HCT116 (cell line): Measurements from ENCODE around the gene RPTOR. TPM values are rescaled to one million over a fixed set of nuclear protein-coding genes. Genes with fewer than 3 reads are reported as not detected.

Source experiments
- ATAC-seq: fragments of 200-7000 bp; cut with Tn5 transposase; 2 replicates; pipeline ENCODE4 v1.9.1; 2020; ENCODE audit warnings: mild to moderate bottlenecking, moderate library complexity
- BruUV-seq: library from RNA; stranded (reverse); fragments of 400-500 nt; replicated peaks from 2 replicates; lab custom pipeline; 2021; lab: Mats Ljungman, UMichigan
- CTCF ChIA-PET: fragments of 300-600 bp; sonication (Branson Sonifier 250); formaldehyde crosslinking; loops from one replicate; lab custom pipeline; 2021; ENCODE audit warnings: antibody characterized with exemption; lab: Charles Lee
- POLR2A ChIA-PET: fragments of 300-600, 350-600 bp; sonication (Branson Sonifier 250); formaldehyde crosslinking; loops from one replicate; lab custom pipeline; 2021; ENCODE audit warnings: antibody characterized with exemption; lab: Charles Lee
- RAD21 ChIA-PET, 2 experiments: fragments of 300-600 bp; sonication (Branson Sonifier 250); formaldehyde crosslinking; loops; one replicate each; lab custom pipeline; 2023; ENCODE audit warnings: low total read pairs in 2 of 2; ENCODE audit not compliant: uncharacterized antibody in 2 of 2, unreplicated experiment in 2 of 2, low non-redundant PET in 1 of 2; lab: Charles Lee
- DNase-seq: peaks from one replicate; pipeline ENCODE4 v3.0.0-alpha.2; 2010; ENCODE audit warnings: low read depth, low spot score
- H2AFZ ChIP-seq: fragments of 200-600 bp; shearing (Covaris generic), sonication (generic); 2 replicates; pipeline ENCODE4 v1.6.1; 2017; ENCODE audit warnings: low read depth, mixed run types, mixed read lengths, antibody characterized with exemption, low read length; ENCODE audit not compliant: poor library complexity, severe bottlenecking
- H3K27ac ChIP-seq: 2 replicates; pipeline ENCODE4 v1.5.1; 2012; ENCODE audit warnings: low read depth, low read length
- H3K27me3 ChIP-seq: fragments of 200-600 bp; sonication (generic); 2 replicates; pipeline ENCODE4 v1.6.1; 2016; ENCODE audit warnings: mixed run types, low read length, mixed read lengths; ENCODE audit not compliant: insufficient read depth
- H3K36me3 ChIP-seq, 2 experiments: fragments of 200-500 bp in 1 of 2; fragments of 200-600 bp in 1 of 2; sonication (Bioruptor generic) in 1 of 2; sonication (generic) in 1 of 2; 2 replicates each; pipeline versions ENCODE4 v1.5.1 to v1.6.1; 2014 to 2016; ENCODE audit warnings: low read length in 2 of 2, inconsistent platforms in 1 of 2, mixed read lengths in 1 of 2, mixed run types in 1 of 2; ENCODE audit not compliant: insufficient read depth in 2 of 2, control insufficient read depth in 1 of 2
- H3K4me1 ChIP-seq, 2 experiments: fragments of 200-600 bp in 1 of 2; sonication (generic) in 1 of 2; 2 replicates each; pipeline versions ENCODE4 v1.5.1 to v1.6.1; 2012 to 2017; ENCODE audit warnings: low read length in 2 of 2, inconsistent platforms in 1 of 2, mild to moderate bottlenecking in 1 of 2, mixed read lengths in 1 of 2, mixed run types in 1 of 2, moderate library complexity in 1 of 2; ENCODE audit not compliant: insufficient read depth in 2 of 2, control insufficient read depth in 1 of 2
- H3K4me2 ChIP-seq: fragments of 200-600 bp; sonication (generic); 2 replicates; pipeline ENCODE4 v1.6.1; 2017; ENCODE audit warnings: mixed run types, low read length, mixed read lengths
- H3K4me3 ChIP-seq, 2 experiments: fragments of 200-600 bp in 1 of 2; sonication (generic) in 1 of 2; replicated peaks in 1 of 2; 2 replicates each; pipeline ENCODE4 v1.5.1; 2011 to 2016; ENCODE audit warnings: low read length in 2 of 2, control low read depth in 1 of 2, low read depth in 1 of 2, mild to moderate bottlenecking in 1 of 2, mixed read lengths in 1 of 2, mixed run types in 1 of 2
- H3K79me2 ChIP-seq: fragments of 200-600 bp; sonication (generic); 2 replicates; pipeline ENCODE4 v1.6.1; 2017; ENCODE audit warnings: mild to moderate bottlenecking, mixed run types, low read length, moderate library complexity, mixed read lengths; ENCODE audit not compliant: insufficient read depth
- H3K9ac ChIP-seq: fragments of 200-600 bp; sonication (generic); 2 replicates; pipeline ENCODE4 v1.6.1; 2016; ENCODE audit warnings: low read length, mixed read lengths
- H3K9me2 ChIP-seq: fragments of 200-600 bp; sonication (generic), shearing (Covaris generic); 2 replicates; pipeline ENCODE4 v1.6.1; 2017; ENCODE audit warnings: mixed run types, mild to moderate bottlenecking, moderate library complexity; ENCODE audit not compliant: insufficient read depth
- H3K9me3 ChIP-seq, 2 experiments: fragments of 200-500 bp in 1 of 2; fragments of 200-600 bp in 1 of 2; sonication (Bioruptor generic) in 1 of 2; sonication (generic) in 1 of 2; 2 replicates each; pipeline ENCODE4 v1.6.1; 2014 to 2017; ENCODE audit warnings: low read length in 2 of 2, mixed read lengths in 2 of 2, inconsistent platforms in 1 of 2, low read depth in 1 of 2, mild to moderate bottlenecking in 1 of 2, mixed run types in 1 of 2, moderate library complexity in 1 of 2; ENCODE audit not compliant: control insufficient read depth in 1 of 2, insufficient read depth in 1 of 2
- H4K20me1 ChIP-seq: fragments of 200-600 bp; sonication (generic), shearing (Covaris generic); 2 replicates; pipeline ENCODE4 v1.6.1; 2017; ENCODE audit warnings: mixed run types, mild to moderate bottlenecking, moderate library complexity; ENCODE audit not compliant: insufficient read depth
- CEBPB ChIP-seq: IDR thresholded peaks from 2 replicates; pipeline ENCODE4 v1.6.1; 2012; ENCODE audit warnings: low read depth
- EGR1 ChIP-seq: IDR thresholded peaks from 2 replicates; pipeline ENCODE4 v1.6.1; 2012; ENCODE audit warnings: low read depth
- EZH2 ChIP-seq: fragments of 200-600 bp; sonication (generic); IDR thresholded peaks from 2 replicates; pipeline ENCODE4 v1.6.1; 2017; ENCODE audit warnings: antibody characterized with exemption, mixed run types
- FOSL1 ChIP-seq: IDR thresholded peaks from 2 replicates; pipeline ENCODE4 v1.6.1; 2012; ENCODE audit warnings: low read depth
- POLR2A ChIP-seq: IDR thresholded peaks from 2 replicates; pipeline ENCODE4 v1.7.0; 2011; ENCODE audit warnings: borderline replicate concordance; ENCODE audit not compliant: insufficient read depth, insufficient read length; ENCODE audit errors: extremely low read depth
- POLR2AphosphoS5 ChIP-seq: IDR thresholded peaks from 2 replicates; pipeline ENCODE4 v1.6.1; 2011; ENCODE audit warnings: mild to moderate bottlenecking, low read depth, low read length, moderate library complexity
- RAD21 ChIP-seq: IDR thresholded peaks from 2 replicates; pipeline ENCODE4 v1.6.1; 2012; ENCODE audit warnings: low read depth, mild to moderate bottlenecking
- SRF ChIP-seq: IDR thresholded peaks from 2 replicates; pipeline ENCODE4 v1.6.1; 2012; ENCODE audit warnings: low read depth
- intact Hi-C: fragments of 100-400 bp; cut with micrococcal nuclease; formaldehyde crosslinking; loops from 2 replicates; pipeline ENCODE4 v1.10.0; 2022
- total RNA-seq: library from RNA; stranded (reverse); gene quantifications from one replicate; pipeline ENCODE4 v1.2.1, GENCODE V29; 2021; ENCODE audit not compliant: unreplicated experiment
- TF ChIP-seq, protein P1 (sequence below): IDR thresholded peaks from 2 replicates; pipeline ENCODE4 v1.6.1; 2011; ENCODE audit warnings: mild to moderate bottlenecking, low read length, moderate library complexity; ENCODE audit not compliant: insufficient replicate concordance; ENCODE audit errors: extremely low read depth
- TF ChIP-seq, protein P2 (sequence below): IDR thresholded peaks from 2 replicates; pipeline ENCODE4 v1.6.1; 2012; ENCODE audit warnings: low read depth
- TF ChIP-seq, protein P3 (sequence below): IDR thresholded peaks from 2 replicates; pipeline ENCODE4 v1.6.1; 2012
- TF ChIP-seq, protein P4 (sequence below), 3 experiments: fragments of 200-600 bp in 1 of 3; sonication (generic) in 1 of 3; IDR thresholded peaks in 2 of 3; conservative IDR thresholded peaks in 1 of 3; 2 replicates each; pipeline ENCODE4 v1.5.1; 2012 to 2017; ENCODE audit warnings: low read depth in 2 of 3, low read length in 2 of 3, antibody characterized with exemption in 1 of 3, borderline replicate concordance in 1 of 3, control low read depth in 1 of 3, mild to moderate bottlenecking in 1 of 3, mixed read lengths in 1 of 3, mixed run types in 1 of 3, moderate library complexity in 1 of 3; ENCODE audit not compliant: insufficient read depth in 1 of 3

Gene RPTOR
- total RNA-seq, 1 experiment from 2014 or later: 69.5 TPM

DNA sequence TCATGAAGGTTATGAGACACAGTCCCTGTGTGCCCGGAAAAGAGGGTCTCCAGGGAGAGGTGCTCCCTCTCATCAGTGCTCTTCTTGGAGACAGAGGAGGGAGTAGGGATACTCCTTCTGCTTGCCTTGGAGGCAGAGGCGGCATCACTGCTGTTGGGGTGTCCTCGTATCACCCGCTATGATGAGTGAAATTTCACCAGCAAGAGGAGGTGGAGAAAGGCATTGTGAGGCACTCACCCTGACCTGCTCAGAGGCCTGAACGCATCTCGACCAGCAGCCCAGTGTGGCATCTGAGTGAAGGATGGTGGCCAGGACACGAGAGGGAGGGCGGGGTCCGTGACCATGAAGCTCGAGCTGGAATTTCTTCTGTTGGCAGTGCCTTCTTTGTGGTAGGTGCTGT lies 224.9 kb downstream of the RPTOR start:
- no peak overlapping the region for H3K27ac ChIP-seq
- no peak overlapping the region for H2AFZ ChIP-seq
- BruUV-seq: no TSS peak
- ChIA-PET RAD21 (no interaction called here), POLR2A (no interaction called here)
- no peaks in the 10 kb centered on the region for H3K27me3 ChIP-seq
- no peaks in the 10 kb centered on the region for H3K4me1 ChIP-seq
- DNase-seq (no peak), ATAC-seq (no peak)
- H3K79me2 ChIP-seq: 0 out of 2 replicates have a peak, but pooled peaks cover 4% of the 10 kb centered on the region
- no peaks in the 10 kb centered on the region for H3K9me3 ChIP-seq
- no peak overlapping the region for H3K9ac ChIP-seq
- H3K9me2 ChIP-seq: no peaks in the 10 kb centered on the region
- H3K4me2 ChIP-seq: no peak overlapping the region
- H3K4me3 ChIP-seq: no peak overlapping the region
- TF ChIP-seq EZH2 (no peak), SRF (no peak), POLR2A (no peak), CEBPB (no peak), FOSL1 (no peak), RAD21 (no peak), EGR1 (no peak), POLR2AphosphoS5 (no peak)
- TF ChIP-seq, protein P1, sequence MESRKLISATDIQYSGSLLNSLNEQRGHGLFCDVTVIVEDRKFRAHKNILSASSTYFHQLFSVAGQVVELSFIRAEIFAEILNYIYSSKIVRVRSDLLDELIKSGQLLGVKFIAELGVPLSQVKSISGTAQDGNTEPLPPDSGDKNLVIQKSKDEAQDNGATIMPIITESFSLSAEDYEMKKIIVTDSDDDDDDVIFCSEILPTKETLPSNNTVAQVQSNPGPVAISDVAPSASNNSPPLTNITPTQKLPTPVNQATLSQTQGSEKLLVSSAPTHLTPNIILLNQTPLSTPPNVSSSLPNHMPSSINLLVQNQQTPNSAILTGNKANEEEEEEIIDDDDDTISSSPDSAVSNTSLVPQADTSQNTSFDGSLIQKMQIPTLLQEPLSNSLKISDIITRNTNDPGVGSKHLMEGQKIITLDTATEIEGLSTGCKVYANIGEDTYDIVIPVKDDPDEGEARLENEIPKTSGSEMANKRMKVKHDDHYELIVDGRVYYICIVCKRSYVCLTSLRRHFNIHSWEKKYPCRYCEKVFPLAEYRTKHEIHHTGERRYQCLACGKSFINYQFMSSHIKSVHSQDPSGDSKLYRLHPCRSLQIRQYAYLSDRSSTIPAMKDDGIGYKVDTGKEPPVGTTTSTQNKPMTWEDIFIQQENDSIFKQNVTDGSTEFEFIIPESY: no peak
- TF ChIP-seq, protein P2, sequence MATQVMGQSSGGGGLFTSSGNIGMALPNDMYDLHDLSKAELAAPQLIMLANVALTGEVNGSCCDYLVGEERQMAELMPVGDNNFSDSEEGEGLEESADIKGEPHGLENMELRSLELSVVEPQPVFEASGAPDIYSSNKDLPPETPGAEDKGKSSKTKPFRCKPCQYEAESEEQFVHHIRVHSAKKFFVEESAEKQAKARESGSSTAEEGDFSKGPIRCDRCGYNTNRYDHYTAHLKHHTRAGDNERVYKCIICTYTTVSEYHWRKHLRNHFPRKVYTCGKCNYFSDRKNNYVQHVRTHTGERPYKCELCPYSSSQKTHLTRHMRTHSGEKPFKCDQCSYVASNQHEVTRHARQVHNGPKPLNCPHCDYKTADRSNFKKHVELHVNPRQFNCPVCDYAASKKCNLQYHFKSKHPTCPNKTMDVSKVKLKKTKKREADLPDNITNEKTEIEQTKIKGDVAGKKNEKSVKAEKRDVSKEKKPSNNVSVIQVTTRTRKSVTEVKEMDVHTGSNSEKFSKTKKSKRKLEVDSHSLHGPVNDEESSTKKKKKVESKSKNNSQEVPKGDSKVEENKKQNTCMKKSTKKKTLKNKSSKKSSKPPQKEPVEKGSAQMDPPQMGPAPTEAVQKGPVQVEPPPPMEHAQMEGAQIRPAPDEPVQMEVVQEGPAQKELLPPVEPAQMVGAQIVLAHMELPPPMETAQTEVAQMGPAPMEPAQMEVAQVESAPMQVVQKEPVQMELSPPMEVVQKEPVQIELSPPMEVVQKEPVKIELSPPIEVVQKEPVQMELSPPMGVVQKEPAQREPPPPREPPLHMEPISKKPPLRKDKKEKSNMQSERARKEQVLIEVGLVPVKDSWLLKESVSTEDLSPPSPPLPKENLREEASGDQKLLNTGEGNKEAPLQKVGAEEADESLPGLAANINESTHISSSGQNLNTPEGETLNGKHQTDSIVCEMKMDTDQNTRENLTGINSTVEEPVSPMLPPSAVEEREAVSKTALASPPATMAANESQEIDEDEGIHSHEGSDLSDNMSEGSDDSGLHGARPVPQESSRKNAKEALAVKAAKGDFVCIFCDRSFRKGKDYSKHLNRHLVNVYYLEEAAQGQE: no peak
- TF ChIP-seq, protein P3, sequence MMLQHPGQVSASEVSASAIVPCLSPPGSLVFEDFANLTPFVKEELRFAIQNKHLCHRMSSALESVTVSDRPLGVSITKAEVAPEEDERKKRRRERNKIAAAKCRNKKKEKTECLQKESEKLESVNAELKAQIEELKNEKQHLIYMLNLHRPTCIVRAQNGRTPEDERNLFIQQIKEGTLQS: no peak
- TF ChIP-seq, protein P4, sequence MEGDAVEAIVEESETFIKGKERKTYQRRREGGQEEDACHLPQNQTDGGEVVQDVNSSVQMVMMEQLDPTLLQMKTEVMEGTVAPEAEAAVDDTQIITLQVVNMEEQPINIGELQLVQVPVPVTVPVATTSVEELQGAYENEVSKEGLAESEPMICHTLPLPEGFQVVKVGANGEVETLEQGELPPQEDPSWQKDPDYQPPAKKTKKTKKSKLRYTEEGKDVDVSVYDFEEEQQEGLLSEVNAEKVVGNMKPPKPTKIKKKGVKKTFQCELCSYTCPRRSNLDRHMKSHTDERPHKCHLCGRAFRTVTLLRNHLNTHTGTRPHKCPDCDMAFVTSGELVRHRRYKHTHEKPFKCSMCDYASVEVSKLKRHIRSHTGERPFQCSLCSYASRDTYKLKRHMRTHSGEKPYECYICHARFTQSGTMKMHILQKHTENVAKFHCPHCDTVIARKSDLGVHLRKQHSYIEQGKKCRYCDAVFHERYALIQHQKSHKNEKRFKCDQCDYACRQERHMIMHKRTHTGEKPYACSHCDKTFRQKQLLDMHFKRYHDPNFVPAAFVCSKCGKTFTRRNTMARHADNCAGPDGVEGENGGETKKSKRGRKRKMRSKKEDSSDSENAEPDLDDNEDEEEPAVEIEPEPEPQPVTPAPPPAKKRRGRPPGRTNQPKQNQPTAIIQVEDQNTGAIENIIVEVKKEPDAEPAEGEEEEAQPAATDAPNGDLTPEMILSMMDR (IDR thresholded peaks at IDR 0.05 in 2 of 3, conservative IDR thresholded peaks at IDR 0.05 in 1 of 3; ENCODE audit: borderline replicate concordance in 1 of 3, insufficient read depth in 1 of 3, low read depth in 2 of 3, low read length in 2 of 3): no peak
- TF ChIP-seq, all 23 proteins: peak for 0
- H3K36me3 ChIP-seq: no peaks in the 10 kb centered on the region
- H4K20me1 ChIP-seq: no peaks in the 10 kb centered on the region
- intact Hi-C loops: no loop called here
- CTCF ChIA-PET: no interaction called here
